Activated CD8-positive, alpha-beta T cell treated with anti-CD3 and anti-CD28 coated beads for 36 hours (primary cell): Measurements from ENCODE around the gene NTS. TPM values are rescaled to one million over a fixed set of nuclear protein-coding genes. Genes with fewer than 3 reads are reported as not detected.

Source experiments
- ATAC-seq: fragments of 200-7000 bp; cut with Tn5 transposase; one replicate; pipeline ENCODE4 v1.10.0; 2021; ENCODE audit warnings: mild to moderate bottlenecking, moderate library complexity
- CTCF ChIA-PET: fragments of 350-600 bp; sonication (Branson Sonifier 250); formaldehyde crosslinking; loops from one replicate; lab custom pipeline; 2021; ENCODE audit warnings: antibody characterized with exemption; lab: Charles Lee
- POLR2A ChIA-PET: fragments of 350-600 bp; sonication (Branson Sonifier 250); formaldehyde crosslinking; loops from one replicate; lab custom pipeline; 2021; ENCODE audit warnings: antibody characterized with exemption; lab: Charles Lee
- DNase-seq: peaks from one replicate; pipeline ENCODE4 v3.0.0-alpha.2; 2020
- H3K27ac Mint-ChIP-seq: one replicate; pipeline ENCODE4 v1.8.0; 2021; ENCODE audit warnings: mild to moderate bottlenecking, mixed read lengths
- H3K27me3 Mint-ChIP-seq: one replicate; pipeline ENCODE4 v1.8.0; 2021; ENCODE audit warnings: mixed read lengths
- H3K36me3 Mint-ChIP-seq: one replicate; pipeline ENCODE4 v1.8.0; 2021; ENCODE audit warnings: low read depth, mixed read lengths
- H3K4me1 Mint-ChIP-seq: one replicate; pipeline ENCODE4 v1.8.0; 2021; ENCODE audit warnings: low read depth, mixed read lengths
- H3K4me3 Mint-ChIP-seq: one replicate; pipeline ENCODE4 v1.8.0; 2021; ENCODE audit warnings: mild to moderate bottlenecking, moderate library complexity, mixed read lengths
- H3K9me3 Mint-ChIP-seq: one replicate; pipeline ENCODE4 v1.8.0; 2021; ENCODE audit warnings: mixed read lengths
- CTCF ChIP-seq: fragments of 200-600 bp; IDR thresholded peaks from one replicate; pipeline ENCODE4 v1.8.0; 2022; ENCODE audit warnings: antibody characterized with exemption, mild to moderate bottlenecking
- intact Hi-C: fragments of 100-400 bp; cut with micrococcal nuclease; formaldehyde crosslinking; loops from one replicate; pipeline ENCODE4 v1.10.0; 2022
- total RNA-seq, 2 experiments: library from RNA; stranded (reverse); gene quantifications; one replicate each; pipeline ENCODE4 v1.2.3, GENCODE V29; 2021

The NTS gene
- total RNA-seq, 2 experiments from 2014 or later: not detected

DNA sequence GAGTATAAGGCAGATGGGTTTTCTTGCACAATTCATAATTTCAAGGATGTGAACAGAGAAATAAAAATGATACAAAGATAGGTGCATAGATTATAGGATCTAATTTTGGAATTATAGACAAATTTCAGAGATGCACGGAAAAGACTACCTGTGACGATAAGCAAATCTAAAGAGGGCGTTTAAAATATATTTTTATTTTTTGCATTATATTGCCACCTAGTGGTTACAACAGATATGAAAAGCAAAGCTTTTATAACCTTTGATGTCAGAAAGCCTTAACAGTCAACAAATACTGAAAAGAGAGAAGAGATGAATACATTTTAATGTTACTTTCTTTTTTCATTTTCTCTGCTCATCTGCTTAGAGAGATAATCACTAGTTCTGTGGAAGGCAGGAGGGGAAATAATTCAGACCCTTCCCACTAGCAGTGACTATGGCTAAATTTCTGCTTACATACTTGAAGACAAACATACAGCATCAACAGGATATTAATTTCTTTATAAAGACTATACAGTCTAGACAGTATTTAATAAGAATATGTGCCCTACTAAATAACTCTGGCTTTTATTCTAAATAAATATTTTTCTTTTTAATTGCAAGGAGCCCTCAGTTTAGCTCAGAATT, 46.3 kb downstream of the NTS start:
- ATAC-seq (no peak), DNase-seq (no peak)
- POLR2A ChIA-PET: no interaction called here
- Mint-ChIP-seq H3K4me1 (no peaks in the 10 kb centered on the region), H3K27me3 (no peaks in the 10 kb centered on the region), H3K27ac (no peak overlapping the region), H3K4me3 (no peak overlapping the region), H3K36me3 (no peaks in the 10 kb centered on the region), H3K9me3 (no peaks in the 10 kb centered on the region)
- CTCF ChIA-PET: interaction anchor here (1.0 to 1.2 kb wide), 4 partner anchors 16 to 56 kb away, joined by 3 to 4 read pairs (median 3); no protein-coding TSS in a partner anchor
- intact Hi-C loops: loop anchor here (2.0 kb wide), 1 partner anchor 454 kb away; no protein-coding TSS in a partner anchor
- TF ChIP-seq CTCF: peak; percentile 53

DNA sequence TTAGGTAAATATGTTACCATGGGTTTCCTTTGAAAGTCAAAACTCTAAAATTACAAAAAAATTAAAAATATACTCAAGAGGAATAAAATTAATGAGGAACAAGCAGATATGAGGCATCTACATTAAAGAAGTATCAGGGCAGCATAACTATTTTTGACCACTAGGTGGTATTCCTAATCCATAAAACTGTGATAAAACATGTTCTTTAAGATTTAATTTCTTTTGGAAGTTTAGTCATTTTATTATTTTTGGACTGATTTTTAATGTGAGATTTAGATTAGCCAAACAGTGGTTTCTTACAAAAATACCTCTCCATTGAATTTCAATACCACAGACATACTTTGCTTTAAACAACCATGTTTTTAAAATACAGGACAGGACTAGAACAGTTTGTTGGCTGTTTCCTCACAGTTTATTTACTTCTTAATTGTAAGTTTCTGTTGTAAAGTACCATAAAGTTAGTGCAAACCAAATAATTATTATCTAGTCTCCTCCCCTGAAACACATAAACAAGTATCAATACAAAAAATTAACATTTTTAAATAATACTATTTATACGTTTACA, 49.8 kb downstream of the NTS start:
- no peak for DNase-seq
- Mint-ChIP-seq H3K4me1 (no peaks in the 10 kb centered on the region), H3K9me3 (no peaks in the 10 kb centered on the region), H3K27ac (no peak overlapping the region), H3K36me3 (no peaks in the 10 kb centered on the region), H3K4me3 (no peak overlapping the region), H3K27me3 (peaks cover 1% of the 10 kb centered on the region)
- ChIA-PET POLR2A (no interaction called here), CTCF (interaction anchor here (1.0 kb wide), 1 partner anchor 1925 kb away, joined by 4 read pairs; no protein-coding TSS in a partner anchor)
- intact Hi-C loops: no loop called here
- TF ChIP-seq CTCF: peak; percentile 61
- ATAC-seq: no peak

DNA sequence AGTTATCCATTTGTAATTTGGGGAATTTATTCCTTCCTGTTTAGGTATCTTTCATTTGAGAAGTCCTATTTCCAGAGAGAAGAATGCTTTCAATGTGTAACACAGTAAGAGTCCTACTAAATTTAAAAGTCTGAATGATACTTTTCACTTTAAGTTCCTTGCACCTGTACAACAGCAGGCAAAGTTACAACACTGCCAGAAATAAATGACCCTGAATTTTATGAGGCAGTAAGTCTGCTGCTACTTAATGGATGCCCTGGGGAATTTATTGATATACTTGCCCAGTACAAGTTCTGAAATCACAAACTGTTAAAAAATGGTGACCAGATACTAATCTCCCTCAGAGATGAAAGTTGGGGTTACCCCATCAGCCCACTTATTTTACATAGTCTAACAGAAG, 53.1 kb downstream of the NTS start:
- ATAC-seq (no peak), DNase-seq (no peak)
- POLR2A ChIA-PET: no interaction called here
- Mint-ChIP-seq H3K27ac (no peak overlapping the region), H3K27me3 (peaks cover 1% of the 10 kb centered on the region), H3K9me3 (no peaks in the 10 kb centered on the region), H3K4me3 (no peak overlapping the region), H3K4me1 (no peaks in the 10 kb centered on the region), H3K36me3 (no peaks in the 10 kb centered on the region)
- no peak for TF ChIP-seq CTCF
- intact Hi-C loops: no loop called here
- CTCF ChIA-PET: no interaction called here

Other genes with a start within 250 kb of the NTS start
- not detected for gene RASSF9, start 37.9 kb upstream of the NTS start, total RNA-seq